Sigmoid colon (tissue), 4 donors: ENCODE data around the gene TKT.

Experiments used
- CTCF ChIP-seq, 4 experiments: fragments of 450-650 bp in 3 of 4; fragments of 200-600 bp in 1 of 4; IDR thresholded peaks; one replicate each; pipeline ENCODE4 v1.5.1; 2016 to 2019; ENCODE audit warnings: antibody characterized with exemption in 4 of 4, mild to moderate bottlenecking in 3 of 4, moderate library complexity in 2 of 4
- EP300 ChIP-seq, 4 donors: sonication (generic); formaldehyde crosslinking; IDR thresholded peaks; one replicate each; pipeline ENCODE4 v1.6.1; 2017; ENCODE audit warnings: antibody characterized with exemption in 4 of 4
- POLR2A ChIP-seq, 2 donors: fragments of 450-650 bp; IDR thresholded peaks; one replicate each; pipeline ENCODE4 v1.6.1; 2016; ENCODE audit warnings: antibody characterized with exemption in 2 of 2, mild to moderate bottlenecking in 2 of 2, moderate library complexity in 2 of 2
- POLR2AphosphoS5 ChIP-seq, 4 donors: sonication (generic); formaldehyde crosslinking; IDR thresholded peaks; one replicate each; pipeline ENCODE4 v1.6.1; 2017; ENCODE audit warnings: antibody characterized with exemption in 4 of 4

DNA sequence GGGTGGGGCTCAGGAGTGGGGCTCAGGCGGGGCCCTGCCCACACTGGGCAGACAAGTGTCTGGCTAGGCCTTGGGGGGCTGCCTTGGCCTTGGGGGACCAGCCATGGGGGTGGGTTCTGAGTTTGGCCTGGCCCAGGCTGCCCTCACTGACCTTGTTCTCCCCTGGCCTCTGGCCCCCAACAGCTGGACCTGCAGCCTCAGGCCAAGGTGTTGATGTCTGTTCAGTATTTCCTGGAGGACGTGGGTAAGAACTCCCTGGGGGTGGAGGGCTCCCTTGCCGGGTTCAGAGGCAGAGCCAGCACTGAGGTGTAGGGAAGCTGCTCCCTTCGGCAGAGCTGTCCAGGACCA lies 74.8 kb downstream of the TKT start:
- TF ChIP-seq POLR2AphosphoS5 (IDR thresholded peaks at IDR 0.05), result no peak
- no peak for TF ChIP-seq CTCF (IDR thresholded peaks at IDR 0.05)
- no peak for TF ChIP-seq POLR2A (IDR thresholded peaks at IDR 0.05)
- no peak for TF ChIP-seq EP300 (IDR thresholded peaks at IDR 0.05)
